WTC11 (cell line): Measurements from ENCODE around the gene SCNN1B. TPM values are rescaled to one million over a fixed set of nuclear protein-coding genes. Genes with fewer than 3 reads are reported as not detected.

Experiments
- ATAC-seq: fragments of 200-7000 bp; cut with Tn5 transposase; 2 replicates; pipeline ENCODE4 v1.10.0; 2021; ENCODE audit warnings: mild to moderate bottlenecking, moderate library complexity
- CTCF ChIA-PET: fragments of 300-600 bp; sonication (Branson Sonifier 250); formaldehyde crosslinking; loops from one replicate; lab custom pipeline; 2021; ENCODE audit warnings: antibody characterized with exemption; lab: Charles Lee
- POLR2A ChIA-PET: fragments of 350-600 bp; sonication (Branson Sonifier 250); formaldehyde crosslinking; loops from one replicate; lab custom pipeline; 2021; ENCODE audit warnings: antibody characterized with exemption; lab: Charles Lee
- DNase-seq: peaks from one replicate; pipeline ENCODE4 v3.0.0; 2021; ENCODE audit warnings: low spot score
- H3K27ac Mint-ChIP-seq: 2 replicates; pipeline ENCODE4 v1.8.0; 2021; ENCODE audit warnings: mixed read lengths
- H3K27me3 Mint-ChIP-seq: 2 replicates; pipeline ENCODE4 v1.8.0; 2021; ENCODE audit warnings: low read depth, mild to moderate bottlenecking, moderate library complexity, mixed read lengths
- H3K36me3 Mint-ChIP-seq: 2 replicates; pipeline ENCODE4 v1.8.0; 2021; ENCODE audit warnings: mixed read lengths
- H3K4me1 Mint-ChIP-seq: 2 replicates; pipeline ENCODE4 v1.8.0; 2022; ENCODE audit warnings: mixed read lengths
- H3K4me3 Mint-ChIP-seq: 2 replicates; pipeline ENCODE4 v1.8.0; 2021; ENCODE audit warnings: mild to moderate bottlenecking, moderate library complexity, mixed read lengths
- H3K9me3 Mint-ChIP-seq: 2 replicates; pipeline ENCODE4 v1.8.0; 2021; ENCODE audit warnings: mixed read lengths
- ATF1 ChIP-seq: sonication (generic); formaldehyde crosslinking; IDR thresholded peaks from 2 replicates; pipeline ENCODE4 v1.8.1; 2023; ENCODE audit warnings: mild to moderate bottlenecking, moderate library complexity, missing genetic modification reagents
- CREB1 ChIP-seq: sonication (generic); formaldehyde crosslinking; IDR thresholded peaks from 2 replicates; pipeline ENCODE4 v1.8.0; 2023; ENCODE audit warnings: mild to moderate bottlenecking, missing genetic modification reagents
- ESRRA ChIP-seq: sonication (generic); formaldehyde crosslinking; IDR thresholded peaks from 2 replicates; pipeline ENCODE4 v1.8.1; 2022; ENCODE audit warnings: mild to moderate bottlenecking, missing genetic modification reagents, borderline replicate concordance
- HMGA2 ChIP-seq: fragments of 250-450 bp; sonication (Bioruptor Pico); IDR thresholded peaks from 2 replicates; pipeline ENCODE4 v1.4.0; 2021; ENCODE audit warnings: mild to moderate bottlenecking, moderate library complexity
- IRF2 ChIP-seq: sonication (generic); formaldehyde crosslinking; IDR thresholded peaks from 2 replicates; pipeline ENCODE4 v1.8.0; 2022; ENCODE audit warnings: low read depth, missing genetic modification reagents, borderline replicate concordance
- NFATC4 ChIP-seq: fragments of 250-450 bp; sonication (Bioruptor Pico); IDR thresholded peaks from 2 replicates; pipeline ENCODE4 v1.9.0; 2021; ENCODE audit warnings: mild to moderate bottlenecking
- NFE2L1 ChIP-seq: sonication (generic); formaldehyde crosslinking; IDR thresholded peaks from 2 replicates; pipeline ENCODE4 v1.8.1; 2023; ENCODE audit warnings: missing genetic modification reagents
- PRDM15 ChIP-seq: sonication (generic); formaldehyde crosslinking; IDR thresholded peaks from 2 replicates; pipeline ENCODE4 v1.8.0; 2022; ENCODE audit warnings: missing genetic modification reagents
- PRRX2 ChIP-seq: fragments of 250-450 bp; sonication (Bioruptor Pico); IDR thresholded peaks from 2 replicates; pipeline ENCODE4 v1.8.0; 2021; ENCODE audit warnings: mild to moderate bottlenecking
- SP1 ChIP-seq: sonication (generic); formaldehyde crosslinking; conservative IDR thresholded peaks from 2 replicates; pipeline ENCODE4 v1.8.1; 2022; ENCODE audit warnings: missing genetic modification reagents
- TP53 ChIP-seq: sonication (generic); formaldehyde crosslinking; IDR thresholded peaks from 2 replicates; pipeline ENCODE4 v1.8.1; 2023; ENCODE audit warnings: mild to moderate bottlenecking, missing genetic modification reagents
- ZNF232 ChIP-seq: sonication (generic); formaldehyde crosslinking; IDR thresholded peaks from 2 replicates; pipeline ENCODE4 v1.8.0; 2022; ENCODE audit warnings: mild to moderate bottlenecking, missing genetic modification reagents
- ZNF317 ChIP-seq: sonication (generic); formaldehyde crosslinking; IDR thresholded peaks from 2 replicates; pipeline ENCODE4 v1.8.1; 2023; ENCODE audit warnings: low read depth, mild to moderate bottlenecking, moderate library complexity, missing genetic modification reagents, borderline replicate concordance
- ZNF425 ChIP-seq: fragments of 250-450 bp; sonication (Bioruptor Pico); conservative IDR thresholded peaks from 2 replicates; pipeline ENCODE4 v1.9.0; 2021; ENCODE audit warnings: mild to moderate bottlenecking
- ZSCAN18 ChIP-seq: fragments of 250-450 bp; sonication (Bioruptor Pico); IDR thresholded peaks from 2 replicates; pipeline ENCODE4 v2.1.2; 2022; ENCODE audit warnings: mild to moderate bottlenecking, moderate library complexity
- total RNA-seq: library from RNA; stranded (reverse); gene quantifications from 3 replicates; pipeline ENCODE4 v1.2.3, GENCODE V29; 2021
- TF ChIP-seq, protein P1 (sequence below): fragments of 250-450 bp; sonication (Bioruptor Pico); IDR thresholded peaks from 2 replicates; pipeline ENCODE4 v1.9.0; 2021; ENCODE audit warnings: mild to moderate bottlenecking
- TF ChIP-seq, protein P2 (sequence below): sonication (generic); formaldehyde crosslinking; IDR thresholded peaks from 2 replicates; pipeline ENCODE4 v1.8.1; 2023; ENCODE audit warnings: mild to moderate bottlenecking, missing genetic modification reagents, borderline replicate concordance
- TF ChIP-seq, protein P3 (sequence below): sonication (generic); formaldehyde crosslinking; IDR thresholded peaks from 2 replicates; pipeline ENCODE4 v1.8.0; 2023; ENCODE audit warnings: missing genetic modification reagents
- TF ChIP-seq, protein P4 (sequence below): sonication (generic); formaldehyde crosslinking; IDR thresholded peaks from 2 replicates; pipeline ENCODE4 v1.8.1; 2022; ENCODE audit warnings: mild to moderate bottlenecking, missing genetic modification reagents, moderate library complexity, borderline replicate concordance

SCNN1B gene
- total RNA-seq, 1 experiment from 2014 or later = 4.8 TPM

- Mint-ChIP-seq H3K27me3 (no peaks in the 10 kb centered on the region), H3K27ac (no peak overlapping the region), H3K9me3 (no peaks in the 10 kb centered on the region), H3K4me3 (no peak overlapping the region), H3K36me3 (no peaks in the 10 kb centered on the region), H3K4me1 (peaks cover 8% of the 10 kb centered on the region)
- POLR2A ChIA-PET = no interaction called here
- TF ChIP-seq ZNF317 (CRISPR knock-in tag) (no peak), TP53 (CRISPR knock-in tag) (no peak), ESRRA (no peak), SP1 (no peak), HMGA2 (CRISPR knock-in tag) (no peak), PRDM15 (CRISPR knock-in tag) (no peak), PRRX2 (no peak), NFE2L1 (CRISPR knock-in tag) (no peak), NFATC4 (CRISPR knock-in tag) (no peak), CREB1 (no peak), ZNF232 (CRISPR knock-in tag) (no peak), ZSCAN18 (CRISPR knock-in tag) (no peak), IRF2 (CRISPR knock-in tag) (no peak), ZNF425 (CRISPR knock-in tag) (no peak), ATF1 (CRISPR knock-in tag) (no peak)
- TF ChIP-seq, protein P1, sequence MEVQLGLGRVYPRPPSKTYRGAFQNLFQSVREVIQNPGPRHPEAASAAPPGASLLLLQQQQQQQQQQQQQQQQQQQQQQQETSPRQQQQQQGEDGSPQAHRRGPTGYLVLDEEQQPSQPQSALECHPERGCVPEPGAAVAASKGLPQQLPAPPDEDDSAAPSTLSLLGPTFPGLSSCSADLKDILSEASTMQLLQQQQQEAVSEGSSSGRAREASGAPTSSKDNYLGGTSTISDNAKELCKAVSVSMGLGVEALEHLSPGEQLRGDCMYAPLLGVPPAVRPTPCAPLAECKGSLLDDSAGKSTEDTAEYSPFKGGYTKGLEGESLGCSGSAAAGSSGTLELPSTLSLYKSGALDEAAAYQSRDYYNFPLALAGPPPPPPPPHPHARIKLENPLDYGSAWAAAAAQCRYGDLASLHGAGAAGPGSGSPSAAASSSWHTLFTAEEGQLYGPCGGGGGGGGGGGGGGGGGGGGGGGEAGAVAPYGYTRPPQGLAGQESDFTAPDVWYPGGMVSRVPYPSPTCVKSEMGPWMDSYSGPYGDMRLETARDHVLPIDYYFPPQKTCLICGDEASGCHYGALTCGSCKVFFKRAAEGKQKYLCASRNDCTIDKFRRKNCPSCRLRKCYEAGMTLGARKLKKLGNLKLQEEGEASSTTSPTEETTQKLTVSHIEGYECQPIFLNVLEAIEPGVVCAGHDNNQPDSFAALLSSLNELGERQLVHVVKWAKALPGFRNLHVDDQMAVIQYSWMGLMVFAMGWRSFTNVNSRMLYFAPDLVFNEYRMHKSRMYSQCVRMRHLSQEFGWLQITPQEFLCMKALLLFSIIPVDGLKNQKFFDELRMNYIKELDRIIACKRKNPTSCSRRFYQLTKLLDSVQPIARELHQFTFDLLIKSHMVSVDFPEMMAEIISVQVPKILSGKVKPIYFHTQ = no peak
- TF ChIP-seq, protein P2, sequence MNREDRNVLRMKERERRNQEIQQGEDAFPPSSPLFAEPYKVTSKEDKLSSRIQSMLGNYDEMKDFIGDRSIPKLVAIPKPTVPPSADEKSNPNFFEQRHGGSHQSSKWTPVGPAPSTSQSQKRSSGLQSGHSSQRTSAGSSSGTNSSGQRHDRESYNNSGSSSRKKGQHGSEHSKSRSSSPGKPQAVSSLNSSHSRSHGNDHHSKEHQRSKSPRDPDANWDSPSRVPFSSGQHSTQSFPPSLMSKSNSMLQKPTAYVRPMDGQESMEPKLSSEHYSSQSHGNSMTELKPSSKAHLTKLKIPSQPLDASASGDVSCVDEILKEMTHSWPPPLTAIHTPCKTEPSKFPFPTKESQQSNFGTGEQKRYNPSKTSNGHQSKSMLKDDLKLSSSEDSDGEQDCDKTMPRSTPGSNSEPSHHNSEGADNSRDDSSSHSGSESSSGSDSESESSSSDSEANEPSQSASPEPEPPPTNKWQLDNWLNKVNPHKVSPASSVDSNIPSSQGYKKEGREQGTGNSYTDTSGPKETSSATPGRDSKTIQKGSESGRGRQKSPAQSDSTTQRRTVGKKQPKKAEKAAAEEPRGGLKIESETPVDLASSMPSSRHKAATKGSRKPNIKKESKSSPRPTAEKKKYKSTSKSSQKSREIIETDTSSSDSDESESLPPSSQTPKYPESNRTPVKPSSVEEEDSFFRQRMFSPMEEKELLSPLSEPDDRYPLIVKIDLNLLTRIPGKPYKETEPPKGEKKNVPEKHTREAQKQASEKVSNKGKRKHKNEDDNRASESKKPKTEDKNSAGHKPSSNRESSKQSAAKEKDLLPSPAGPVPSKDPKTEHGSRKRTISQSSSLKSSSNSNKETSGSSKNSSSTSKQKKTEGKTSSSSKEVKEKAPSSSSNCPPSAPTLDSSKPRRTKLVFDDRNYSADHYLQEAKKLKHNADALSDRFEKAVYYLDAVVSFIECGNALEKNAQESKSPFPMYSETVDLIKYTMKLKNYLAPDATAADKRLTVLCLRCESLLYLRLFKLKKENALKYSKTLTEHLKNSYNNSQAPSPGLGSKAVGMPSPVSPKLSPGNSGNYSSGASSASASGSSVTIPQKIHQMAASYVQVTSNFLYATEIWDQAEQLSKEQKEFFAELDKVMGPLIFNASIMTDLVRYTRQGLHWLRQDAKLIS (CRISPR knock-in tag) = no peak
- TF ChIP-seq, protein P3, sequence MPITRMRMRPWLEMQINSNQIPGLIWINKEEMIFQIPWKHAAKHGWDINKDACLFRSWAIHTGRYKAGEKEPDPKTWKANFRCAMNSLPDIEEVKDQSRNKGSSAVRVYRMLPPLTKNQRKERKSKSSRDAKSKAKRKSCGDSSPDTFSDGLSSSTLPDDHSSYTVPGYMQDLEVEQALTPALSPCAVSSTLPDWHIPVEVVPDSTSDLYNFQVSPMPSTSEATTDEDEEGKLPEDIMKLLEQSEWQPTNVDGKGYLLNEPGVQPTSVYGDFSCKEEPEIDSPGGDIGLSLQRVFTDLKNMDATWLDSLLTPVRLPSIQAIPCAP = no peak
- TF ChIP-seq, protein P4, sequence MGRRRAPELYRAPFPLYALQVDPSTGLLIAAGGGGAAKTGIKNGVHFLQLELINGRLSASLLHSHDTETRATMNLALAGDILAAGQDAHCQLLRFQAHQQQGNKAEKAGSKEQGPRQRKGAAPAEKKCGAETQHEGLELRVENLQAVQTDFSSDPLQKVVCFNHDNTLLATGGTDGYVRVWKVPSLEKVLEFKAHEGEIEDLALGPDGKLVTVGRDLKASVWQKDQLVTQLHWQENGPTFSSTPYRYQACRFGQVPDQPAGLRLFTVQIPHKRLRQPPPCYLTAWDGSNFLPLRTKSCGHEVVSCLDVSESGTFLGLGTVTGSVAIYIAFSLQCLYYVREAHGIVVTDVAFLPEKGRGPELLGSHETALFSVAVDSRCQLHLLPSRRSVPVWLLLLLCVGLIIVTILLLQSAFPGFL = no peak
- no peak for DNase-seq
- ATAC-seq = no peak
- CTCF ChIA-PET = interaction anchor here (0.9 to 1.4 kb wide), 2 partner anchors 12 to 118 kb away, joined by 3 to 5 read pairs; no protein-coding TSS in a partner anchor
These were observed 15.6 kb downstream of the SCNN1B start for GRCh38 chr16:23317751-23318150.
